Stimulated activated CD4-positive, alpha-beta T cell treated with anti-CD3 and anti-CD28 coated beads, Interleukin-1b, Interleukin-23, amount 100 ng/mL, for 4 hours (primary cell): Measurements from ENCODE around the gene CALCOCO2.
"Not testable (repeated sequence)": the region's sequence is repeated elsewhere in the genome, so short reads cannot be mapped to it uniquely, and the experiment has no call there.

Source experiments
- DNase-seq, 2 donors: peaks; one replicate each; pipeline ENCODE4 v3.0.0-alpha.2; 2020; ENCODE audit warnings: low read depth in 2 of 2

The CALCOCO2 gene

GRCh38 chr17:48830840-48831548, at the start of gene CALCOCO2:
TSS of gene CALCOCO2 (plus strand) at chr17:48831035. CDS start at chr17:48841708, 10,673 bp downstream.
- DNase-seq = peak; percentile 70 to 86

- DNase-seq = no peak
Measured at GRCh38 chr17:48787828-48788227, 43.0 kb upstream of the CALCOCO2 start.

GRCh38 chr17:48790607-48791127, 40.2 kb upstream of the CALCOCO2 start:
- no peak for DNase-seq

- DNase-seq = peak in 1 of 2 donors; percentile 7
Measured at GRCh38 chr17:48791128-48792032, 39.5 kb upstream of the CALCOCO2 start.

- DNase-seq = no peak
Measured at GRCh38 chr17:48792033-48792798, 38.6 kb upstream of the CALCOCO2 start.

- DNase-seq = no peak
Measured at GRCh38 chr17:48795444-48796162, 35.2 kb upstream of the CALCOCO2 start.

- not testable (repeated sequence) for DNase-seq
Measured at GRCh38 chr17:48796163-48796522, 34.7 kb upstream of the CALCOCO2 start.

GRCh38 chr17:48799069-48799723, 31.6 kb upstream of the CALCOCO2 start:
- no peak for DNase-seq

- no peak for DNase-seq
Measured at GRCh38 chr17:48800626-48801217, 30.1 kb upstream of the CALCOCO2 start.

GRCh38 chr17:48804936-48805411, 25.9 kb upstream of the CALCOCO2 start:
- peak; percentile 62 to 66 for DNase-seq

GRCh38 chr17:48809182-48809581, 21.7 kb upstream of the CALCOCO2 start:
- no peak for DNase-seq

- DNase-seq = no peak
Measured at GRCh38 chr17:48812001-48812400, 18.8 kb upstream of the CALCOCO2 start.

GRCh38 chr17:48814504-48814903, 16.3 kb upstream of the CALCOCO2 start:
- DNase-seq = peak; percentile 33 to 52

- DNase-seq = no peak
Measured at GRCh38 chr17:48815311-48815710, 15.5 kb upstream of the CALCOCO2 start.

GRCh38 chr17:48816438-48816773, 14.4 kb upstream of the CALCOCO2 start:
- no peak for DNase-seq

- DNase-seq = peak; percentile 58 to 61
Measured at GRCh38 chr17:48816774-48817590, 13.9 kb upstream of the CALCOCO2 start, which contains the start of gene TTLL6. TSS of gene TTLL6 (minus strand) at chr17:48817229. CDS start at chr17:48817072, 157 bp downstream.

- no peak for DNase-seq
Measured at GRCh38 chr17:48818361-48818841, 12.4 kb upstream of the CALCOCO2 start.

- no peak for DNase-seq
Measured at GRCh38 chr17:48819466-48819865, 11.4 kb upstream of the CALCOCO2 start.

- DNase-seq = not testable (repeated sequence)
Measured at GRCh38 chr17:48820936-48821335, 9.9 kb upstream of the CALCOCO2 start.
